SK-N-MC (cell line): ENCODE data around the gene ARID5B.
A peak's percentile ranks its signal among the peaks of the same experiment; 100 is the strongest.

Experiments used
- DNase-seq: peaks from one replicate; pipeline ENCODE4 v3.0.0-alpha.2; 2011; ENCODE audit warnings: low read depth, low spot score
- H3K27ac ChIP-seq: fragments of 200-600 bp; sonication (generic); 2 replicates; pipeline ENCODE4 v1.5.1; 2016; ENCODE audit warnings: mixed run types
- H3K36me3 ChIP-seq: fragments of 200-600 bp; sonication (generic); 2 replicates; pipeline ENCODE4 v1.6.1; 2017; ENCODE audit warnings: antibody characterized with exemption, low read length, mixed read lengths; ENCODE audit not compliant: insufficient read depth
- H3K4me3 ChIP-seq: fragments of 200-600 bp; sonication (generic); 2 replicates; pipeline ENCODE4 v1.5.1; 2016
- H3K9ac ChIP-seq: fragments of 200-600 bp; sonication (generic); 2 replicates; pipeline ENCODE4 v1.8.0; 2017; ENCODE audit warnings: mixed run types, mixed read lengths; ENCODE audit not compliant: insufficient read length
- H3K9me3 ChIP-seq: fragments of 200-600 bp; sonication (generic); 2 replicates; pipeline ENCODE4 v1.6.1; 2017; ENCODE audit warnings: low read depth, mild to moderate bottlenecking, antibody characterized with exemption, low read length, moderate library complexity, mixed read lengths
- EZH2 ChIP-seq: fragments of 200-600 bp; sonication (generic); IDR thresholded peaks from one replicate; pipeline ENCODE4 v1.6.1; 2017; ENCODE audit warnings: antibody characterized with exemption
- FOXP2 ChIP-seq: optimal IDR thresholded peaks from 2 replicates; pipeline ENCODE3; 2011; ENCODE audit warnings: mild to moderate bottlenecking, moderate library complexity; ENCODE audit not compliant: insufficient read depth; ENCODE audit errors: extremely low read length, control extremely low read depth
- POLR2AphosphoS5 ChIP-seq: IDR thresholded peaks from 2 replicates; pipeline ENCODE4 v1.6.1; 2012; ENCODE audit warnings: mild to moderate bottlenecking, low read depth, low read length, borderline replicate concordance

Gene ARID5B

GRCh38 chr10:62046522-62047227 lies 145.2 kb downstream of the ARID5B start:
- no peak for DNase-seq
- no peak overlapping the region for H3K4me3 ChIP-seq
- H3K36me3 ChIP-seq: peaks cover 1% of the 10 kb centered on the region; the same call in 1 of the 2 replicates
- H3K27ac ChIP-seq: peak overlapping the region; percentile 74
- TF ChIP-seq FOXP2 (no peak), POLR2AphosphoS5 (no peak), EZH2 (no peak)
- H3K9me3 ChIP-seq: no peaks in the 10 kb centered on the region
- no peak overlapping the region for H3K9ac ChIP-seq

DNA sequence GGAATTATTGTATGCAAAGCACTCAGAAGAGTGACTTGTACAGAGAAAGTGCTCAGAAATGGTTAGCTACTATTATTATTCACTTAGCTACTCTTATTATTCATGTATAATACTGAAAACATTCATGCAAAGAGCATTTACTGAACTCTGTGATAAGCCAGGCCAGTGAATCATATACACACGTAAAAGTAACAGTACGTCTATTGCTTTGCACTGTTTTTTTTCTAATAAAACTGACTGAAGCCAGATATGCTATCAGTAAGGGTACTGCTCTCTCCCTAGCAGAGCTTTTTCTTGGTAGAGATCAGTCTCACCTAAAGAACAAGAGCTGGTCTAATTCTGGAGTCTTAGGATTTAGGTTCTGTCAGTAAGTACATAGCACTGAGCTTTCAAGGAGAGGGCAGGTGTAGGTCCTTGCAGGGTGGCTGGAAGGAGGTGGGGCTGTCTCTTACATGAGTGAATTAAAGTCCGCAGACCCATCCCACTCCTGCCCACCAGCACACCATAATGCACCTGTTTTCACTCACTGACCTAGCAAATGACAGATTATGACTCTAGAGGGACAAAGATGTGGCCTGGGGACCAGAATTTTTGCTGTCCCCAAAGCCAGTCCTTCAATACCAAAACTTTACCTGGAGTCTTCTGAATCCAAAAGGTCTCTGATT lies 145.9 kb downstream of the ARID5B start:
- no peak overlapping the region for H3K4me3 ChIP-seq
- H3K27ac ChIP-seq: no peak overlapping the region
- no peak for DNase-seq
- H3K9ac ChIP-seq: no peak overlapping the region
- H3K9me3 ChIP-seq: no peaks in the 10 kb centered on the region
- no peak for TF ChIP-seq FOXP2
- TF ChIP-seq POLR2AphosphoS5: no peak
- TF ChIP-seq EZH2: no peak
- H3K36me3 ChIP-seq: peaks cover 7% of the 10 kb centered on the region; the same call in 1 of the 2 replicates

GRCh38 chr10:62047960-62048383 lies 146.5 kb downstream of the ARID5B start:
- Histone ChIP-seq H3K36me3 (peaks cover 12% of the 10 kb centered on the region; the same call in 1 of the 2 replicates), H3K4me3 (no peak overlapping the region), H3K9ac (no peak overlapping the region), H3K9me3 (no peaks in the 10 kb centered on the region), H3K27ac (no peak overlapping the region)
- no peak for DNase-seq
- TF ChIP-seq POLR2AphosphoS5: no peak

DNA sequence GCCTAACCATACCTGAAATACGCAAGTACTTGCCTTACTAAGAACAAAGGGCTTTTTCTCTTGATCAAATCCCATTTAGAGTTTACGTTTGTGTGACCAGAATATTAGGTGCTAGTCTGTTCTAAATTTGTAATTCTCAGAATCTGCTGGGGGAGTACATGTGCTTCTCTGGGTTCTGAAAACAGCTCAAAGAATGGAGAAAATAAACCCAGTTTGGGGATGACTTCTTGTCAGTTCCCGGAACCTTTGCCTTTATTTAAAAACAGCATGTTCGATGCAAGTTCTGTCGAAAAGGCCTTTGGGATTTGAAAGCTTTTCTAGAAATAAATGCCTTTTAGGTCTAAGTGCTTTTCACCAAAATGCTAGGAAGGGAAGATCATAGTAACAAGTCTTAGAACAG lies 147.0 kb downstream of the ARID5B start:
- Histone ChIP-seq H3K9me3 (no peaks in the 10 kb centered on the region), H3K27ac (no peak overlapping the region), H3K4me3 (0 out of 2 replicates have a peak overlapping the region, but pooled peaks have one; percentile 66), H3K36me3 (peaks cover 16% of the 10 kb centered on the region; the same call in 1 of the 2 replicates), H3K9ac (peak overlapping the region; percentile 37)
- no peak for DNase-seq
- TF ChIP-seq POLR2AphosphoS5: no peak
- no peak for TF ChIP-seq FOXP2
- no peak for TF ChIP-seq EZH2

DNA sequence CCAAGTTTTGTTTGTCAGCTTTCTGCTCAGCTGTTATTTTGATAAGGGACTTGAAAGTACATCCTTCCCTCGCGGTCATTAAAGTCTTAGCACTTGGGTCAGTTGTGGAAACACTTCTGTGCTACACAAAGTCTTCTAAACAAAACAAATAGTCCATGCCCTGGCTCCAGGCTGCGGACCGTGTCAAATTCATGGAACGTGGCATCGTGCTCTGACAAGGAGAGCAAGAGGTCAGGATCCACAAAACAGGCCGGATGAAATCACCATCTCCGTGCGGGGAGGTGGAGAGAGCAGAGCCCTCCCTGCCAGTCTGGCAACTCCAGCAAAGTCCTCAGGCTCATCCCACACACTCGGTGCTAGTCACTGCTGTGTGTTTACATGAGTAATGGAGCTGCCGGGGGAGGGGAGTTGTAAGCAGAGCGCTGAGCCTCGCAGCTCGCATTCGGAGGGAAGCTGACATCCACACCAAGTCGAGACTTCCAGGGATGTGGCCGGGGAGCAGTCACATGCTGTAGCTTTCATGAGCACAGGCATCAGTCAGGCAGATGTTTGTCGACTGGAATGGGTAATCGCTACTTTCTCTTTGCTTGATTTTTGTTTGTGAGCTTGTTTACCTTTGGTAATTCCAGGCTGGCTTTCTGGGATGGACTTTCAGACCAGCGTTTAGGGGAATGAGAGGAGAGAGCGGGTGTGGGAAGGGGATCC lies 147.6 kb downstream of the ARID5B start:
- DNase-seq: no peak
- no peak for TF ChIP-seq POLR2AphosphoS5
- peak; percentile 70 for TF ChIP-seq FOXP2
- H3K9ac ChIP-seq: peak overlapping the region; percentile 66
- H3K36me3 ChIP-seq: peaks cover 16% of the 10 kb centered on the region; the same call in 1 of the 2 replicates
- no peak overlapping the region for H3K27ac ChIP-seq
- no peaks in the 10 kb centered on the region for H3K9me3 ChIP-seq
- peak overlapping the region; percentile 66 for H3K4me3 ChIP-seq

- H3K9ac ChIP-seq: peak overlapping the region; percentile 66
Measured at GRCh38 chr10:62049624-62050345, 148.3 kb downstream of the ARID5B start.

GRCh38 chr10:62050346-62050892 lies 148.9 kb downstream of the ARID5B start:
- TF ChIP-seq FOXP2 (no peak), POLR2AphosphoS5 (no peak), EZH2 (no peak)
- H3K36me3 ChIP-seq: peaks cover 16% of the 10 kb centered on the region; the same call in 1 of the 2 replicates
- H3K4me3 ChIP-seq: no peak overlapping the region
- no peak overlapping the region for H3K27ac ChIP-seq
- no peak for DNase-seq
- H3K9me3 ChIP-seq: no peaks in the 10 kb centered on the region
- H3K9ac ChIP-seq: no peak overlapping the region

More at GRCh38 chr10:62049624-62050345, 148.3 kb downstream of the ARID5B start:
- Histone ChIP-seq H3K4me3 (peak overlapping the region; percentile 66), H3K27ac (no peak overlapping the region), H3K9me3 (no peaks in the 10 kb centered on the region), H3K36me3 (peaks cover 16% of the 10 kb centered on the region; the same call in 1 of the 2 replicates)
- no peak for TF ChIP-seq POLR2AphosphoS5
- no peak for TF ChIP-seq EZH2
- TF ChIP-seq FOXP2: no peak
- no peak for DNase-seq
